NCI-H2107 treated with DMSO at 0.1 percent for 48 hours (cell line): Measurements from ENCODE around the gene LTN1.

Source experiments
- DNase-seq: peaks from one replicate; lab custom pipeline; 2025; ENCODE audit not compliant: unreplicated experiment; lab: John Stamatoyannopoulos, UW

Gene LTN1

GRCh38 chr21:28928578-28929420, 63.9 kb downstream of the LTN1 start:
- DNase-seq = no peak

- DNase-seq = no peak
These were observed 65.5 kb downstream of the LTN1 start for GRCh38 chr21:28927130-28927529.

GRCh38 chr21:28923439-28923975, 69.2 kb downstream of the LTN1 start:
- no peak for DNase-seq

GRCh38 chr21:28922368-28922767, 70.3 kb downstream of the LTN1 start:
- no peak for DNase-seq

GRCh38 chr21:28916150-28916893, 76.4 kb downstream of the LTN1 start:
- no peak for DNase-seq

- DNase-seq = no peak
These were observed 79.6 kb downstream of the LTN1 start for GRCh38 chr21:28913071-28913470.

- DNase-seq = no peak
These were observed 82.3 kb downstream of the LTN1 start for GRCh38 chr21:28910280-28910887.

- DNase-seq = no peak
These were observed 84.3 kb downstream of the LTN1 start for GRCh38 chr21:28908351-28908750.

- no peak for DNase-seq
These were observed 85.8 kb downstream of the LTN1 start for GRCh38 chr21:28906841-28907240.

GRCh38 chr21:28906236-28906635, 86.4 kb downstream of the LTN1 start:
- DNase-seq = no peak

GRCh38 chr21:28904961-28905435, 87.7 kb downstream of the LTN1 start:
- DNase-seq = no peak

GRCh38 chr21:28903448-28903847, 89.2 kb downstream of the LTN1 start:
- DNase-seq = no peak

- DNase-seq = no peak
These were observed 92.2 kb downstream of the LTN1 start for GRCh38 chr21:28900481-28900880.

GRCh38 chr21:28899744-28900143, 92.9 kb downstream of the LTN1 start:
- no peak for DNase-seq

- DNase-seq = no peak
These were observed 93.5 kb downstream of the LTN1 start for GRCh38 chr21:28899220-28899619.

GRCh38 chr21:28893687-28894086, 99.0 kb downstream of the LTN1 start:
- no peak for DNase-seq

GRCh38 chr21:28892199-28893111, 100.2 kb downstream of the LTN1 start:
- DNase-seq = no peak

- DNase-seq = no peak
These were observed 106.9 kb downstream of the LTN1 start for GRCh38 chr21:28885853-28886177.

GRCh38 chr21:28884976-28885852, 107.5 kb downstream of the LTN1 start:
- peak; percentile 91 for DNase-seq

GRCh38 chr21:28884481-28884880, 108.2 kb downstream of the LTN1 start:
- DNase-seq = no peak
